Mucosa of descending colon (tissue), 3 donors: ENCODE data around the gene CMAS. TPM values are rescaled to one million over a fixed set of nuclear protein-coding genes. Genes with fewer than 3 reads are reported as not detected.
"Not testable (repeated sequence)": the region's sequence is repeated elsewhere in the genome, so short reads cannot be mapped to it uniquely, and the experiment has no call there.

Source experiments
- ATAC-seq: fragments of 200-7000 bp; cut with Tn5 transposase; one replicate; pipeline ENCODE4 v1.9.1; 2020; ENCODE audit warnings: mild to moderate bottlenecking, moderate library complexity
- DNase-seq, 3 donors: peaks; one replicate each; pipeline ENCODE4 v3.0.0-alpha.2; 2020
- H3K36me3 ChIP-seq: fragments of 200-600 bp; one replicate; pipeline ENCODE4 v1.8.0; 2021; ENCODE audit warnings: low read depth, mild to moderate bottlenecking
- H3K4me1 ChIP-seq: fragments of 200-600 bp; one replicate; pipeline ENCODE4 v1.8.0; 2021; ENCODE audit warnings: low read depth, mild to moderate bottlenecking
- H3K4me3 ChIP-seq: fragments of 200-600 bp; one replicate; pipeline ENCODE4 v1.8.0; 2021; ENCODE audit warnings: mild to moderate bottlenecking
- H3K9me3 ChIP-seq: fragments of 200-600 bp; one replicate; pipeline ENCODE4 v1.8.0; 2021; ENCODE audit warnings: mild to moderate bottlenecking
- intact Hi-C, 2 donors: fragments of 100-400 bp; cut with DNase I in 1 of 2; cut with micrococcal nuclease in 1 of 2; formaldehyde crosslinking; loops; one replicate each; pipeline versions ENCODE4 v1.11.0 to v1.11.1; 2022; cut with DNase I, micrococcal nuclease
- total RNA-seq, 3 donors: library from RNA; stranded (reverse); fragmentation: NEBNext Ultra II Directional in 2 of 3; extraction: Animal tissue kit (Norgen Biotek cat#: 25700) in 2 of 3; gene quantifications; one replicate each; pipeline versions ENCODE4 v1.2.1 to v1.2.4, GENCODE V29; 2021 to 2023
- TF ChIP-seq, protein P1 (sequence below): fragments of 200-600 bp; IDR thresholded peaks from one replicate; pipeline ENCODE4 v1.8.0; 2022; ENCODE audit warnings: antibody characterized with exemption, mild to moderate bottlenecking
- donor health status: DM: no; HTN: no; CAD: no; lungs with moderate emphysema.
- donor health status: DM: no; HTN: no; CAD: no.
- donor health status: DM: no; HTN: yes; CAD: no.

The CMAS gene
- total RNA-seq, 3 donors from 2014 or later: 70.1 to 139 (median 121) TPM

DNA sequence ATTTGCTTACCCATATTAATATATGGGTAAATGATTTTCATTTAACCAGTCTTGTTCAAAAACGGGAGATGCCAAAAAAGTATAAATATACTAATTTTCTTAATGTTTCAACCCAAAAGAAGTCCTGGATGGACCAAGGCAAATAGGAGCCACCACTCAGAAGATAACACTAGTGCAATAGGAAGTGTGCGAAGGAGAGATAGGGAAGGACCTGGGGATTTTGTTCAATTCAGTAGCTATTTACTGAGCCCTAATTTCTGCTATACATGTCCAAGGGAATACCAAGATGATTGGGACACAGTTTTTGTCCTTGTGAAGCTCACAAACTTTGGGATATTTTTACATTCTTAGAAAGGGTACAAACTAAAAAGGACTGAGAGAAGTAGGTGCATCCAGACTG, 1.5 kb downstream of the CMAS start:
- no peak for ATAC-seq
- TF ChIP-seq, protein P1, sequence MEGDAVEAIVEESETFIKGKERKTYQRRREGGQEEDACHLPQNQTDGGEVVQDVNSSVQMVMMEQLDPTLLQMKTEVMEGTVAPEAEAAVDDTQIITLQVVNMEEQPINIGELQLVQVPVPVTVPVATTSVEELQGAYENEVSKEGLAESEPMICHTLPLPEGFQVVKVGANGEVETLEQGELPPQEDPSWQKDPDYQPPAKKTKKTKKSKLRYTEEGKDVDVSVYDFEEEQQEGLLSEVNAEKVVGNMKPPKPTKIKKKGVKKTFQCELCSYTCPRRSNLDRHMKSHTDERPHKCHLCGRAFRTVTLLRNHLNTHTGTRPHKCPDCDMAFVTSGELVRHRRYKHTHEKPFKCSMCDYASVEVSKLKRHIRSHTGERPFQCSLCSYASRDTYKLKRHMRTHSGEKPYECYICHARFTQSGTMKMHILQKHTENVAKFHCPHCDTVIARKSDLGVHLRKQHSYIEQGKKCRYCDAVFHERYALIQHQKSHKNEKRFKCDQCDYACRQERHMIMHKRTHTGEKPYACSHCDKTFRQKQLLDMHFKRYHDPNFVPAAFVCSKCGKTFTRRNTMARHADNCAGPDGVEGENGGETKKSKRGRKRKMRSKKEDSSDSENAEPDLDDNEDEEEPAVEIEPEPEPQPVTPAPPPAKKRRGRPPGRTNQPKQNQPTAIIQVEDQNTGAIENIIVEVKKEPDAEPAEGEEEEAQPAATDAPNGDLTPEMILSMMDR: no peak
- Histone ChIP-seq H3K36me3 (no peaks in the 10 kb centered on the region), H3K4me3 (no peak overlapping the region), H3K4me1 (peaks cover 59% of the 10 kb centered on the region), H3K9me3 (no peaks in the 10 kb centered on the region)
- no peak for DNase-seq
- intact Hi-C loops: no loop called here

DNA sequence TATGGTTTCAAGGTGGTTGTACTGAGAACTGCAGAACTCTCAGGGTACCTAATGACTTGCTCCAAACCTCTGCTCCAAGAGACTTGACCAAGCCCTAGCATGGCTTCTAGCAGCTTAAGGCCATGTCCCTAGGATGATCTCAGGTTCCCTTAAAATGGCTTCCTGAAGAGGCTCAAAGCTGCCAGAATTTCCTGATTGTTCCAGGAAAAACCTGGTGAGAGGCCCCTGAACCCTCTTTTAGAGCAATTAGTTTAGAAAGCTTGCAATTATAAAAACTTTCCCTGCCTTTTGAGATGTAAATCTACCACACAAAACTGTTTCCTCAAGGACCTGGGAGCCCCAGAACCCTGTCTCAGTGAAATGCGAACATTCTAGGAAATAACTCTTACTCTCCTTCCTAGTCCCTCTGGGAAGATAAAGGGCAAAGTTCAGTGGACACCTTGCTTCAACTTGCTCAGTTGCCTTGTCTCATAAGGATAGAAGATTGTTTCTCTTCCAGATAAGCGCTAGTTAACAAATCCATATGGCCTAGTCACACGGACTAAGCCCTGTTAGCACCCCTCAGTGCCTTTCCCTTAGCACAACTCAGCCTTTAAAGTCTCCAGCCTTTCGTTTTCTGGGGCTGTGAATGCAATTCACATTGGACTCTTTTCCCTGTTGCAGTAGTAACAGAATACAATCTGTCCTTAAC, 2.5 kb downstream of the CMAS start:
- ATAC-seq (peak; percentile 8), DNase-seq (no peak)
- Histone ChIP-seq H3K4me3 (no peak overlapping the region), H3K4me1 (peaks cover 50% of the 10 kb centered on the region), H3K9me3 (no peaks in the 10 kb centered on the region), H3K36me3 (no peaks in the 10 kb centered on the region)
- TF ChIP-seq, protein P1: no peak
- intact Hi-C loops: no loop called here

DNA sequence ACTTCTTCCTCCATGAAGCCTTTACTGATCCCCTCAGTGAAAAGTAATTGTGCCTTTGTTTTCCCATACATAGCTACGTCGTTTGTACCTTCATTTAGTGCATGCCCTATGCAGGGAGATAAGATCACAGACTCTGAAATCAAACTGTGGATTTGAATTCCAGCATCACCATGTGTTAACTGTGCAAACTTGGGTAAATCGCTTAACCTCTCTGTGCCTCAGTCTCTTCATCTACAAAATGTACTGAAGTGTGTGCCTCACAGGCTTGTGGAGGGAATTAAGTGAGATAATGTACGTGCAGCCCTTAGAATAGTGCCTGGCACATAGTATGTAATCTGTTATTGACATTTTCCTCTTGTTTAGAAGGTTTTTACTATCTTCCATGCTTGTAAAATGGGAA, 4.1 kb downstream of the CMAS start:
- Histone ChIP-seq H3K9me3 (no peaks in the 10 kb centered on the region), H3K4me3 (no peak overlapping the region), H3K4me1 (peaks cover 38% of the 10 kb centered on the region), H3K36me3 (no peaks in the 10 kb centered on the region)
- TF ChIP-seq, protein P1: no peak
- intact Hi-C loops: no loop called here
- ATAC-seq: no peak
- no peak for DNase-seq

DNA sequence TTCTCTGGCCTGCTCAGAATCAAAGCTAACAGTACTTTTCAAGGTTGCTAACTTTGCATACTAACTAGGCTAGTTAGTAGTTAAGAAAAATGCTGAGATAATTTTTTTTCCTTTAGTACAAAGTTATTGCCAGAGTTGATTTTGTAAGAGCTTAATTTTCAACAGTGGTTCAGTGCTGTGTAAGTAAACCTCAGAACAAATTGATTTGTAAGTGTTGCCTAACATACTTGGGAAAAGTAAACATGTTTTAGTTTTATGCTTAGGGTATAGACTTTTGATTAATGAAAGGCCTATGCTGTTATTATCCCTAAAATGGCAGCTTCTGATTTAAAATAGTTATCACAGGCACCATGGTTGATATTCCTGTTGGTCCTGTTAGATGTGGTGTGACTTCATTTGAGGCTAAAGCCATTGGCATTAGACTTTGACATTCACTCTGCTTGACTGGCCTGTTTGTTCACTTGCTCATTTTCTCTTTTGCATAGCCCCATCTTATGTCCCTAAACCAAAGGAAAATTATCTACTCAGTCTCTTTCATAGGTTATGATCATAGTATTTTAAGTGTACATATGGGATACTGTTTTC, 5.2 kb downstream of the CMAS start:
- no peak for ATAC-seq
- Histone ChIP-seq H3K36me3 (no peaks in the 10 kb centered on the region), H3K4me3 (no peak overlapping the region), H3K9me3 (no peaks in the 10 kb centered on the region), H3K4me1 (peaks cover 35% of the 10 kb centered on the region)
- intact Hi-C loops: no loop called here
- TF ChIP-seq, protein P1: no peak
- DNase-seq: no peak

DNA sequence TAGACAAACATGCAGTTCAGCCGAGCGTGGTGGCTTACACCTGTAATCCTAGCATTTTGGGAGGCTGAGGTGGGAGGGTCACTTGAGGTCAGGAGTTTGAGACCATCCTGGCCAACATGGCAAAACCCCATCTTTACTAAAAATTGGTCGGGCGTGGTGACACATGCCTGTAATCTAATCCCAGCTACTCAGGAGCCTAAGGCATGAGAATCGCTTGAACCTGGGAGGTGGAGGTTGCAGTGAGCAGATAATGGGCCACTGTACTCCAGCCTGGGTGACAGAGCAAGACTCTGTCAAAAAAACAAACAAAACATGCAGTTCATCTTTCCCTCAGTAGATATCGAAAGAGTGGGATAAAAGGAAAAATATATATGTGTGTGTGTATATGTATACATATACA, 7.0 kb downstream of the CMAS start:
- H3K9me3 ChIP-seq, ATAC-seq, H3K36me3 ChIP-seq, DNase-seq, intact Hi-C loops, H3K4me3 ChIP-seq: not testable (repeated sequence)
- H3K4me1 ChIP-seq: peaks cover 29% of the 10 kb centered on the region

DNA sequence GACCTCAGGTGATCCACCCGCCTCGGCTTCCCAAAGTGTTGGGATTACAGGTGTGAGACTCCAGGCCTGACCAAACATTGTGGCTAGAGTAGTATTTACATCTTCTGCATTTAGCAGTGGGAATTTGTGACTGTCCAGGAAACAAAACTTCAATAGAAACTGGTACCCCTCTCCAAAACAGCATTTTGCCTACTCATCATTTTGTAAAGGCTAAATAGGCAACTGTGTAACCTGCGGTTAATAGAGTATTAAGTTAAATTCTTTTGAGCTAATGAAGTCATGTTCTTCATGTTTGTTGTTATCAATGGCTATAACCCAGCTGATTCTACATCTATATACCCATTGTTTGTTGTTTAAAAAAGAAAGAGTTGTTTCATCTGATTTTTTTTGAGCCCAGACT, 8.1 kb downstream of the CMAS start:
- no peak for ATAC-seq

More for the DNA sequence above, 8.1 kb downstream of the CMAS start:
- TF ChIP-seq, protein P1: no peak
- Histone ChIP-seq H3K4me1 (peaks cover 18% of the 10 kb centered on the region), H3K4me3 (no peak overlapping the region), H3K9me3 (no peaks in the 10 kb centered on the region), H3K36me3 (no peaks in the 10 kb centered on the region)
- intact Hi-C loops: no loop called here
- no peak for DNase-seq
